BE2C (cell line): Measurements from ENCODE around the gene DOCK2.

Experiments used
- DNase-seq: peaks from one replicate; pipeline ENCODE4 v3.0.0-alpha.2; 2020
- H3K27me3 ChIP-seq: fragments of 250-450 bp; sonication (Bioruptor Pico); 2 replicates; pipeline ENCODE4 v1.5.1; 2020; ENCODE audit warnings: mild to moderate bottlenecking
- H3K36me3 ChIP-seq: fragments of 250-450 bp; sonication (Bioruptor Pico); 2 replicates; pipeline ENCODE4 v1.5.1; 2020; ENCODE audit warnings: mild to moderate bottlenecking
- H3K4me1 ChIP-seq: fragments of 250-450 bp; sonication (Bioruptor Pico); 2 replicates; pipeline ENCODE4 v1.5.1; 2020
- H3K4me3 ChIP-seq: 2 replicates; pipeline ENCODE4 v1.5.1; 2011; ENCODE audit warnings: low read depth, low read length
- H3K9me3 ChIP-seq: fragments of 250-450 bp; sonication (Bioruptor Pico); 2 replicates; pipeline ENCODE4 v1.5.1; 2020
- CTCF ChIP-seq: IDR thresholded peaks from 2 replicates; pipeline ENCODE4 v1.5.1; 2012; ENCODE audit warnings: mild to moderate bottlenecking, low read depth, low read length

DOCK2 gene

GRCh38 chr5:169666365-169666764 lies 29.3 kb downstream of the DOCK2 start:
- Histone ChIP-seq H3K36me3 (no peaks in the 10 kb centered on the region), H3K27me3 (peaks cover 14% of the 10 kb centered on the region), H3K4me1 (no peaks in the 10 kb centered on the region), H3K4me3 (no peak overlapping the region), H3K9me3 (no peaks in the 10 kb centered on the region)
- DNase-seq: no peak
- TF ChIP-seq CTCF: no peak

GRCh38 chr5:169667896-169668674 lies 31.0 kb downstream of the DOCK2 start:
- no peaks in the 10 kb centered on the region for H3K4me1 ChIP-seq
- H3K4me3 ChIP-seq: no peak overlapping the region
- no peaks in the 10 kb centered on the region for H3K9me3 ChIP-seq
- no peak for DNase-seq
- no peak for TF ChIP-seq CTCF
- peaks cover 14% of the 10 kb centered on the region for H3K27me3 ChIP-seq
- no peaks in the 10 kb centered on the region for H3K36me3 ChIP-seq

GRCh38 chr5:169668732-169669131 lies 31.7 kb downstream of the DOCK2 start:
- Histone ChIP-seq H3K4me3 (no peak overlapping the region), H3K9me3 (no peaks in the 10 kb centered on the region), H3K36me3 (no peaks in the 10 kb centered on the region), H3K27me3 (peaks cover 14% of the 10 kb centered on the region), H3K4me1 (no peaks in the 10 kb centered on the region)
- no peak for DNase-seq
- no peak for TF ChIP-seq CTCF

GRCh38 chr5:169670769-169671525 lies 33.9 kb downstream of the DOCK2 start:
- Histone ChIP-seq H3K4me1 (no peaks in the 10 kb centered on the region), H3K4me3 (no peak overlapping the region), H3K27me3 (peaks cover 14% of the 10 kb centered on the region), H3K9me3 (no peaks in the 10 kb centered on the region), H3K36me3 (no peaks in the 10 kb centered on the region)
- no peak for DNase-seq
- no peak for TF ChIP-seq CTCF

GRCh38 chr5:169682026-169682425 lies 45.0 kb downstream of the DOCK2 start:
- no peak for TF ChIP-seq CTCF
- Histone ChIP-seq H3K4me3 (no peak overlapping the region), H3K9me3 (no peaks in the 10 kb centered on the region), H3K27me3 (no peaks in the 10 kb centered on the region), H3K36me3 (no peaks in the 10 kb centered on the region), H3K4me1 (no peaks in the 10 kb centered on the region)
- no peak for DNase-seq

- Histone ChIP-seq H3K9me3 (no peaks in the 10 kb centered on the region), H3K4me1 (no peaks in the 10 kb centered on the region), H3K4me3 (no peak overlapping the region), H3K27me3 (no peaks in the 10 kb centered on the region), H3K36me3 (no peaks in the 10 kb centered on the region)
- DNase-seq: no peak
- TF ChIP-seq CTCF: no peak
Observed at GRCh38 chr5:169686137-169686536, 49.1 kb downstream of the DOCK2 start.
